DOHH2 (cell line): ENCODE results near the gene EIF3J.

Experiments
- H3F3A ChIP-seq: fragments of 200-600 bp; sonication (generic), shearing (Covaris generic); 2 replicates; pipeline ENCODE4 v1.6.0; 2016; ENCODE audit warnings: antibody characterized with exemption, mild to moderate bottlenecking; ENCODE audit not compliant: control insufficient read depth, insufficient read depth
- H3K27ac ChIP-seq: fragments of 200-600 bp; sonication (generic); 2 replicates; pipeline ENCODE4 v1.5.1; 2014; ENCODE audit warnings: low read depth, mild to moderate bottlenecking, low read length, moderate library complexity
- H3K27me3 ChIP-seq: fragments of 200-600 bp; sonication (generic); 2 replicates; pipeline ENCODE4 v1.6.1; 2014; ENCODE audit warnings: mild to moderate bottlenecking, low read length, mixed read lengths; ENCODE audit not compliant: control insufficient read depth
- H3K36me3 ChIP-seq: fragments of 200-600 bp; sonication (generic); 2 replicates; pipeline ENCODE4 v1.6.1; 2014; ENCODE audit warnings: mild to moderate bottlenecking, low read length, moderate library complexity, mixed read lengths; ENCODE audit not compliant: control insufficient read depth
- H3K4me1 ChIP-seq: fragments of 200-600 bp; sonication (generic); 2 replicates; pipeline ENCODE4 v1.6.1; 2014; ENCODE audit warnings: mild to moderate bottlenecking, low read length, mixed read lengths; ENCODE audit not compliant: control insufficient read depth
- H3K4me2 ChIP-seq: fragments of 200-600 bp; sonication (generic); 2 replicates; pipeline ENCODE4 v1.6.0; 2014; ENCODE audit warnings: mild to moderate bottlenecking, low read length, moderate library complexity
- H3K4me3 ChIP-seq: fragments of 200-600 bp; sonication (generic); 2 replicates; pipeline ENCODE4 v1.5.1; 2014; ENCODE audit warnings: mild to moderate bottlenecking, low read length, mixed read lengths
- H3K79me2 ChIP-seq: fragments of 200-600 bp; sonication (generic); 2 replicates; pipeline ENCODE4 v1.6.1; 2014; ENCODE audit warnings: mild to moderate bottlenecking, low read length, mixed read lengths; ENCODE audit not compliant: control insufficient read depth
- H3K9me2 ChIP-seq: fragments of 200-600 bp; sonication (generic); replicated peaks from 2 replicates; pipeline ENCODE4 v1.6.1; 2014; ENCODE audit warnings: mild to moderate bottlenecking, low read length, mixed read lengths; ENCODE audit not compliant: control insufficient read depth
- H3K9me3 ChIP-seq: fragments of 200-600 bp; sonication (generic); 2 replicates; pipeline ENCODE4 v1.6.1; 2014; ENCODE audit warnings: antibody characterized with exemption, low read length, mixed read lengths; ENCODE audit not compliant: control insufficient read depth, insufficient read depth
- H4K20me1 ChIP-seq: fragments of 200-600 bp; sonication (generic); 2 replicates; pipeline ENCODE4 v1.6.0; 2014; ENCODE audit warnings: low read depth, mild to moderate bottlenecking, antibody characterized with exemption, low read length, moderate library complexity; ENCODE audit not compliant: control insufficient read depth, insufficient read depth
- EZH2phosphoT487 ChIP-seq: fragments of 200-600 bp; sonication (generic); IDR thresholded peaks from 2 replicates; pipeline ENCODE4 v1.6.1; 2017; ENCODE audit warnings: borderline replicate concordance, mild to moderate bottlenecking, antibody characterized with exemption, low read length, moderate library complexity, mixed read lengths
- TF ChIP-seq, protein P1 (sequence below): fragments of 200-600 bp; sonication (generic); IDR thresholded peaks from one replicate; pipeline ENCODE4 v1.5.1; 2014; ENCODE audit warnings: antibody characterized with exemption, mild to moderate bottlenecking, low read depth, low read length; ENCODE audit not compliant: poor library complexity, severe bottlenecking

The EIF3J gene

DNA sequence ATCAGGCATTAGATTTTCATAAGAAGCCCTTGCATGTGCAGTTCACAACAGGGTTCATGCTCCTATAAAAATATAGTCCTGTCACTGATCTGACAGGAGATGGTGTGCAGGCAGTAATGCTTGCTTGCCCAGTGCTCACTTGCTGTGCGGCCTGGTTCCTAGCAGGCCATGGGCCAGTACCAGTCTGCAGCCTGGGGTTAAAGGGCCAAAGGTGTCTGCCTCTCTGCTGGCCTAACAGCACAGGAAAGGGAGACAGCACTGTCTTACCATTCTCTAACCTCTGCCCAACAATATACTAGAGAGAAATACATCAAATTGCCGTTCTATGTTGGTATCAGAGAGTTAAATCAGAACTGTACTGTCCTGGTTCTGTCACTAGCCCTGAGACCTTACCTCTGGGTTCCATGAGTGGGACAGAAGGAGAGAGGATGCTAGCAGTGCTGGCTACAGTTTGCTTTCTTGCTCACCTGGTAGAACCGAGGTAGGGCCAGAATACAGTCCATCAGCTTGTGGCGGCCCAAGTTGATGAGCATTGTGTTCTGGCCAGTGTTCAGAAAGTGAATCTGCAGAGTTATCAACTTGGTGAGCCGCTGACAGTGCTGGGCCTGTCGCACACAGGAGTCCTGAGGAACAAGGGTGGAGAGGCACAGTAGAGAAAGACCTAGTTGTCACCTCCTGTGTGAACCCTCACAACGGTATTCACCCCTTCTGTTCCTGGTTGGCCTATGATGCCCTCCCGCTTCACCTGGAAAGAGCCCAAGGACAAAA, 28.6 kb downstream of the EIF3J start:
- Histone ChIP-seq H4K20me1 (no peaks in the 10 kb centered on the region), H3K27me3 (no peaks in the 10 kb centered on the region), H3K27ac (no peak overlapping the region), H3K4me3 (no peak overlapping the region), H3K9me3 (peaks cover 3% of the 10 kb centered on the region; the same call in 1 of the 2 replicates), H3K4me2 (no peak overlapping the region), H3K79me2 (no peaks in the 10 kb centered on the region), H3K36me3 (peaks cover 72% of the 10 kb centered on the region), H3K9me2 (no peaks in the 10 kb centered on the region), H3K4me1 (no peaks in the 10 kb centered on the region), H3F3A (peaks cover 15% of the 10 kb centered on the region)
- TF ChIP-seq EZH2phosphoT487 = no peak
- TF ChIP-seq, protein P1, sequence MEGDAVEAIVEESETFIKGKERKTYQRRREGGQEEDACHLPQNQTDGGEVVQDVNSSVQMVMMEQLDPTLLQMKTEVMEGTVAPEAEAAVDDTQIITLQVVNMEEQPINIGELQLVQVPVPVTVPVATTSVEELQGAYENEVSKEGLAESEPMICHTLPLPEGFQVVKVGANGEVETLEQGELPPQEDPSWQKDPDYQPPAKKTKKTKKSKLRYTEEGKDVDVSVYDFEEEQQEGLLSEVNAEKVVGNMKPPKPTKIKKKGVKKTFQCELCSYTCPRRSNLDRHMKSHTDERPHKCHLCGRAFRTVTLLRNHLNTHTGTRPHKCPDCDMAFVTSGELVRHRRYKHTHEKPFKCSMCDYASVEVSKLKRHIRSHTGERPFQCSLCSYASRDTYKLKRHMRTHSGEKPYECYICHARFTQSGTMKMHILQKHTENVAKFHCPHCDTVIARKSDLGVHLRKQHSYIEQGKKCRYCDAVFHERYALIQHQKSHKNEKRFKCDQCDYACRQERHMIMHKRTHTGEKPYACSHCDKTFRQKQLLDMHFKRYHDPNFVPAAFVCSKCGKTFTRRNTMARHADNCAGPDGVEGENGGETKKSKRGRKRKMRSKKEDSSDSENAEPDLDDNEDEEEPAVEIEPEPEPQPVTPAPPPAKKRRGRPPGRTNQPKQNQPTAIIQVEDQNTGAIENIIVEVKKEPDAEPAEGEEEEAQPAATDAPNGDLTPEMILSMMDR = no peak

DNA sequence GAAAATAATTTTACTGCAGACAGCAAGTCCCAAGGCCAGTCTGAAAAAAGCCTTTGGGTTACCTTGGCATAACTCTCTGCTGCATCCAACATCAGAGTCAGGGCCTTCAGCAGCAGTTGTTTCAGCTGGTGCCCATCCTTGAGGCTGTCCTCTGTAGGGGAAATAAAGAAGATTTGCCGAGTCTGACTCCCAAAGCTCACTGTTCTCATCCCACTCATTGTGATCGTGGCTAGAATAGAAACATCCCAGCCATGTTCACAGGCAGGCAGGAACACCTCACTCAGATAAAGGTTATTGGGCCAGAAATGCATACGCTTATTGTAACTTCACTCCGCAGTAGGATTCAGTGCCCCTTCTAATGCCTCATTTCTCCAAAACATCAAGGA, 29.2 kb downstream of the EIF3J start:
- TF ChIP-seq, protein P1 = no peak
- no peak for TF ChIP-seq EZH2phosphoT487
- Histone ChIP-seq H3K79me2 (no peaks in the 10 kb centered on the region), H3K9me2 (no peaks in the 10 kb centered on the region), H3K4me3 (no peak overlapping the region), H3F3A (peaks cover 13% of the 10 kb centered on the region), H3K27ac (no peak overlapping the region), H4K20me1 (no peaks in the 10 kb centered on the region), H3K9me3 (peaks cover 3% of the 10 kb centered on the region; the same call in 1 of the 2 replicates), H3K36me3 (peaks cover 67% of the 10 kb centered on the region), H3K27me3 (no peaks in the 10 kb centered on the region), H3K4me2 (no peak overlapping the region), H3K4me1 (no peaks in the 10 kb centered on the region)

DNA sequence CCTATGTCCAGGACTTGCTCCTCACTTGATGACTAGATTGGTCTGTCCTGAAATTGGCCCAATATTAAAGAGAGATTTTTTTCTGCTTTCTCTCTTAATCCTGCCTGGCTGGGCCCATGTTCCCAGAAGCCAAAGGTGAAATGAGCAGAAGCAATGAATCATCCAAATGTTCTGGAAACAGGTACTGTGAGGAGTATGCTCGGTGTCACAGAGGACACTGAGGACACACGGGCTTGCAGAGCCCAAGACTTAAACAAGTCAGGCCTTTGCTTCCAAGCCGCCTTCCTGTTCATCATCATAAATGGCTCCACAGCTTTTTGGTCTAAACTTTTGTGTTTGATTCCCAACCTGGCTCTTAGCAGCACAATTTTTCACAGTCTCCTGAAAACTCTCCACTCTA, 31.4 kb downstream of the EIF3J start:
- Histone ChIP-seq H3K79me2 (no peaks in the 10 kb centered on the region), H3K36me3 (peaks cover 51% of the 10 kb centered on the region), H3K27ac (no peak overlapping the region), H3K4me1 (no peaks in the 10 kb centered on the region), H3K9me3 (peaks cover 3% of the 10 kb centered on the region; the same call in 1 of the 2 replicates), H4K20me1 (no peaks in the 10 kb centered on the region), H3K4me2 (no peak overlapping the region), H3K27me3 (no peaks in the 10 kb centered on the region), H3K4me3 (no peak overlapping the region), H3K9me2 (no peaks in the 10 kb centered on the region), H3F3A (peaks cover 13% of the 10 kb centered on the region)
- no peak for TF ChIP-seq EZH2phosphoT487
- TF ChIP-seq, protein P1 = no peak
